HuH-7 (cell line): ENCODE measurements around the gene DPP8.

Experiments used
- DNase-seq: peaks from one replicate; pipeline ENCODE4 v3.0.0; 2011; ENCODE audit warnings: low spot score

The DPP8 gene

DNA sequence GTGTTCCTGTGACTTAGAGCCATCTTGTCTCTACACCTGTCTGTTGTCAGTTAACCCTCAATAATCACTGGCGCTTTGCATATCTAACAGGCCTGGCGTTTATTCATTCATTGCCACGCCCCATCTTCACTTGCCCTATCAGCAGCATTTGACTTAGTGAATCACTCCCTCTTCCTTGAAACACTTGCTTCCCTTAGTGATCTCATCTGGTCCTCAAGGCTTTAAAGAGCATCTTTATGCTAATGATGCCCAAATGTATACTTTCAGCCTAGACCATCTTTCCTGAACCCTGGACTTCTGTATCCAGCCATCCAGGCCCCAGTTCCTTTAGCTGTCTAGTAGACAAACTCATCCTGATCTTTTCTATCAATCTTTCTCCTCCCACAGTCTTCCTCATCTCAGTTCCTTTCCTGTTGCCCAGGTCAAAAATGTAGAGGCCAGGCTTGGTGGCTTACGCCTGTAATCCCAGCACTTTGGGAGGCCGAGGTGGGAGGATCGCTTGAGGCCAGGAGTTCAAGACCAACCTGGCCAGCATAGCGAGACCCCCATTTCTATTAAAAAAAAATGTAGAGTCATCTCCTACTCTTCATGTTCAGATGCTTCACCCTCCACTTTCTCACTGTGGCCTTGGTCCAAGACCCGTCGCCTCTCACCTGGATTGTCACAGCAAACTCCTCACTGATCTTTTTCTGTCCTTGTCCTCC, 93.4 kb downstream of the DPP8 start:
- no peak for DNase-seq

DNA sequence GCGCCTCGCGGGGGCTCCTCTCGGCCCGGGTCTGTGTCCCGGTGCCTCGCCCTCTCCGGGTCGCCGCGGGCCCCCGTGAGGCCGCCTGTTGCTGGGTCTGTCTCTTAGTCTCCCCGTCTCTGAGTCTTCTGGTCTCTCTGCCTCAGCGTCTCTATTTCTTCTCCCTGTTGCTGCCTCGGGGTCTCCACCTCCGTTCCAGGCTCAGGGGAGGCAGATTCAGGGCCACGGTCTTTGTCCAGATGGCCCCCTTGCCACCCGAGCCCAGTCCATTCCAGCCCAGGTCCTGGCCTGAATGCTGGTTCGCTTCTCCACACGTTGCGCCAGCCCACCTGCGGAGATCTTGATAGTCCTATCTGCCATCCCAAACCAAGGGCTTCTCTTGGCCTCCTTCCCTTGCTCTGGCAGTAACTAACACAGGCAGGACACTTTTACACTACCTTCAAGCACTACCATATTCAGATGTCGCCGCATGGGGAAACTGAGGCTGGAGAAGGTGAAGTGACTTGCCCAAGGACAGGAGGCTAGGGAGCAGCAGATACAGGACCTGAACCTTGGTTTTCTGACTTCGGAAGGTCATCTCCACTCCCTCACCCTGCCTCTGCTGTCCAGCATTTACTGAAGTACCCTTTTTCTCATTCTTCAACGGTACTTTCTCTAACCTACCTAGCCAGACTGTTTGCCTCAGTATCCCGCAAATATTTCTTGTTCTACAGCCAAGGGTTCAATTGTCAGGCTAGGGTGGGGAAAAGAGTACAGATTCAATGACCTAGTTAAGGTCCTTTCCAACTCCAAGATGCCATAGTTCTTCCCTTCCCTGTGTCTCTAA, 94.1 kb downstream of the DPP8 start:
- no peak for DNase-seq

DNA sequence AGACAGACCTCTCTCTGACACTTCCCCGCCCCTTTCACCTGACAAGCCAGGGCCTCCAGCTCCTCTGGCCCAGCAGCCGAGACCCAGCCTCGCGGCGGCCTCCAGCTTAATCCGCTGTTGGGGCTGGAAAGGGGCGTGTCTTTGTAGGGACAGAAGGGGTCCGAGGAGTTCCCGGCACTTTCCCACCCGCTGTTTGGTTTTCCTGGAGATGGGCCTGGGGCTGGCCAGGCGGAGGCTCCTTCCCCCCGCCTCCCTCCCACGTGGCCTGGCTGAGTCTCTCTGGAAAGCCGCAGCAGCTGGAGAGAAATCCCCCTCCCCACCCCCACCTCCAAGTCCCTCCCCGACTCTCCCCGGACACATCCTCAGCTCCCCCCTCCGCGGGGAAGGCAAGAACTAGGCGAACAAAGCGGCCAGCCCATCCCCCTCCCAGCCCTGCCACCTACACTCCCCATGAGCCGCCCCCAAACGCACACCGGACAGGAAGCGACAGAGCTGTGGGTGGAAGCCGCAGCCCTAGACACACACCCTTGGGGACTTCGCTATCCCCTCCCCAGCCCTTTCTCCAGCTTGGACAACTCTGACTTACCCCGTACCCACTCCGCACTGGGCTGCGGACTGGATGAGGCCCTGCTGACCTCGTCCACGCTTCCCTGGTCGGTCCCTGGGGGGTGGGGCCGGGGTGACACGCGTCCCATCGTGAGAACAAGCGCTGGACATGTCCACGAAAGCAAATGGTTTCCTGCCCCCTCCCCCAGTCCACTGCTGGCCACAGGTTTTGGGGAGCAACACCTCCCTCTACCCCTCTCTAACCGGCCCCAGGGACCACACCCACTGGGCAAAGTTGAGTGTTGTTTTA, 95.9 kb downstream of the DPP8 start:
- peak; percentile 57 for DNase-seq

DNA sequence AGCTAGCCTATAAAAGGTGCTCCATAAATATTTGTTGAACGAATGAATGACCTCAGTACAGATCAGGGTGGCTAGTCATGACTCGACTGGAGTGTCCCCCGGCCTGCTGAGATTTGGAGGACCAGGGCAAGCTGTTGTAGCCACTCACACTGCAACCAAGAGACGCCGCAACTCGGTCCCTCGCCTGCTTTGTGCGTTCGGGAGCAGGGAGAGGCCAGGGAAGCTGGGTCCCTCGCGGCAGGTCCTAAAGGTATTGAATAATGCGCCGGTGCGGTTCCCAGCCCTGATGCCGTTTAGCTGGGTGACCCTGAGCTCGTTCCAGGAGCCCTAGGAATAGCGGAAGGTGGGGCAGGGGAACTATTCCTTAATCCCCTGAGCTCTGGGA, 96.5 kb downstream of the DPP8 start:
- DNase-seq, result no peak

DNA sequence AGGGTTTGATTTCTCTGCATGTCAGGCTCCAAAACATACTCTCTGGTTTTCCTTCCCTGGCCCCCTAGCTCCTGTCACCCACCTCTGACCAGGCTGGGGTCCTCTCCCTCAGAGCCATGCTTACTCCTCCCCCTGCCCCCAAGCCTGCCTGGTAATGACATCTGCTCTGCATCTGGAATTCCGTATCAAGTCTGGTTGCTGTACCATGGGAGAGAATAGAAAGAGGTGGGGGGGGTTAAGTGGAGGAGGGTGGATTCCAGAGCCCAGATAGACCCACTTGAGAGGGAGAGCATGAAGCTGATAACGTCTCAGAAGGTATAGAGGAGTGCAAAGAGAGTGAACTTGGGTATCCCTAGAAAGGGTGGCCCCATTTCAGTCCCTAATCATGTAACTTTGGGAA, 98.9 kb downstream of the DPP8 start:
- DNase-seq, result no peak

DNA sequence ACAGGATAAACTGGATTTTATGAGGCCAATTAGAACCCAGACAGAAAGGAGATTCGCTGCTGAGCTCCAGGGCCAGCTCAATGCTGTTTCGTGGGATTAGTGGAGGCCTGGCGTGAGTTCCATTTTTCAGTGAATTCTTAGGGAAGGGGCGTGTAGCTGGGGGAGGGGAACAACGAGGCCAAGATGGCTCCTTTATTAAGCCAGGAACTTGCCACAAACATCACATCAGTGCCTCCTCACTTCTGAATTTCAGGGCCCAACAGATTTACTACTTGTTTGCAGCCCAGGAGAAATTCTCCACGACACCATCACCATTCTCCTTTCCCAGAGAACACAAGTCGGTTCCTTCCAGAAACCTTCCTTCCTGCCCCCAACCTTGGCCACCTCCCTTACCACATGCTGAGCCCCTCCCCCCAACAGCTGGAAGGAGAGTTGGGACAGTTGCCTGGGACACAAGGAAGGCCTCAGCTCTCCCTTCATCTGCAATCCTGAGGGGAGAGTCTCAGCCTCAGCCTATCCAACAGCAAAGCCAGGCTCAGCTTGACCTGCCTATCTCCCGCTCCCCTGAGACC, 100.6 kb downstream of the DPP8 start:
- DNase-seq, result no peak

DNA sequence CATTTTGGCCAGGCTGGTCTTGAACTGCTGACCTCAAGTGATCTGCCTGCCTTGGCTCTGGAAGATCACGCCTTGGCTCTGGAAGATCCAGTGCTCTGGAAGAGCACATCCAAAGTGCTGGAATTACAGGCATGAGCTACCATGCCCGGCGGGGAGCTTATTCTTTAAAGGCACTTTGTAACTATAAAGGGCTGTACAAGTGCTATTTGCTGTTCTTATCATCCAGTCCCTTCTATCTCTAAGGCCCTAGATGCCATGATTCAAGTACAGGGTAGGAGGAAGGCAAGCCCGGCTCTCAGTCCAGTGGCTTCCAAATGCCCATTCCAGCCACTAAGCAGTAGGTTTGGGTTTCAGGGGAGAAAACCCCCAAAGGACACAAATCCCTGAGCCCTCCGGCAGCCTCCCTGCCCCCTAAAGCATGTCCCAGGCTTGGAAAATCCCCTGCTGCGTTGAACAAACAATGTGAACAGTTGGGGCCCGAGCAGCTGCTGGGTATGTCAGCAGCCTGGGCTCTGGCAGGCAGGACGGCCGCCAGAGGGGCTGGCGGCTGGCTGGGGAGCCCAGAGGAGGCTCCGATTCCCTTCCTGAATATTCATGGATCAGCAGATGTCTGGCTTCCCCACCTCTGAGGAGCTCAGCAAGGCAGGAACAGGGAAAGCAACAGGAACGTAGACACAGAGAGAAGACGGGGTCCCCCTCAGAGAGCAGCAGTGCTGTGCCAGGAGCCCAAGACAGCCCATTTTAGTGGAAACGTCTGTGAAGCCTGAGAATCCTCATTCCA, 102.5 kb downstream of the DPP8 start:
- peak; percentile 80 for DNase-seq

DNA sequence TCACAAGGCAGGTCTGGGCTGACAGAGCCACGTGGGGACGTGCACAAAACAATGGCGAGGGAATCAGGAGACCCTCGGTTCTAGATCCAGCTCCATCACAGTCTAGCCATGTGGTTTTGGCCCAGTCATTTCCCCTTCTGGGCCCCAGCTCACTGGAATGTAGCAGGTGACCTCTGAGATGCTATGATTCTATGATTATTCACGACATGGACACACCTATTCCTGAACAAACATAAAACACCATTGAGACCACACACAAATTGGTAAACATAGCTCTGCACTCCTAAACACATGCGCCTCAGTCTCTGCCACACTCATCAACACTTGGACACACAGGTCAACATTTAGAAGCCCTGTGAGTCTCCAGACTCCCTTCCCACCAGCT, 103.7 kb downstream of the DPP8 start:
- DNase-seq, result no peak

DNA sequence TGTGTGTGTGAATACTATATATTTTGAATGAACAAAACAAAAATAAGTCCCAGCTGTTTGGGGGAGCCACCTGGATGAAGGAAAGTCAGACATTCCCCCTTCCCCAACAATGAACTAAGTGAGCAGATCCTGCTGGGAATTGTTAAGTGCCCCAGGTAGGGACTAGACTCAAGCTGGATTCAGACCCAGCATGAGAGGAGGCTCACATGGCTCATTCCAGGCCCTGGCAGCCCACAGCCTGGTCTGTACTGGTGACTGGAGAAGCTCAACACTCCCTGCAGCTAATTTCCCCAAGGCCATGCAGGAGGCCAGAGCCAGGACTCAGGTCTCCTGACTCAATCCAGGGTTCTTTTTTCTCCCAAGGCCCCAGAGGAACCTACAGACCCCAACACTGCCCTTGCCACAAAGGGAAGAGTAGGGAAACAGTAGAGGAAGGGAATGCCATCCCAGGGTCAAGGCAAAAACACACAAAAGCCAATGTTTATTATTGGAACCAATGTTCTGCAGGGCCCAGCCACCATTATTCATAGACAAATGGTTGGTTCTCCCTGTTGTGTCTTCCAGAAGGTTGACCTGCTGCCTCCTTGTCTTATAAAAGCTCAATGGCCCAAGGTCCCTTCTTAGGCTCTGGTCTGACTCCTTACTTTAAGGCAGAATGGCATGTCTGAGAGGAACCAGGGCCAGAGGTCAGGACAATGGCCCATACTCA, 104.3 kb downstream of the DPP8 start:
- no peak for DNase-seq

DNA sequence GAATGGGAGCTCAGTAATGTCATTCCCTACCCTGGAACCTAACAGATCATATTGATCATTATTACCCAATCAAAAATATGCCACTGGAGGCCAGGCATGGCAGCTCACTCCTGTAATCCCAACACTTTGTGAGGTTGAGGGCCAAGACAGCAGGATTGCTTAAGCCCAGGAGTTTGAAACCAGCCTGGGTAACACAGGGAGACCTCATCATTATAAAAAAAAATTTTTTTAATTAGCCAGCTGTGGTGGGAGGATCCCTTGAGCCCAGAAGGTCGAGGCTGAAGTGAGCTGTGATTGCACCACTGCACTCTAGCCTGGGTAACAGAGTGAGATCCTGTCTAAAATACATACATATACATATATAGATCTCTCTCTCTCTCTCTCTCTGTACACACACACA, 104.9 kb downstream of the DPP8 start:
- no peak for DNase-seq

DNA sequence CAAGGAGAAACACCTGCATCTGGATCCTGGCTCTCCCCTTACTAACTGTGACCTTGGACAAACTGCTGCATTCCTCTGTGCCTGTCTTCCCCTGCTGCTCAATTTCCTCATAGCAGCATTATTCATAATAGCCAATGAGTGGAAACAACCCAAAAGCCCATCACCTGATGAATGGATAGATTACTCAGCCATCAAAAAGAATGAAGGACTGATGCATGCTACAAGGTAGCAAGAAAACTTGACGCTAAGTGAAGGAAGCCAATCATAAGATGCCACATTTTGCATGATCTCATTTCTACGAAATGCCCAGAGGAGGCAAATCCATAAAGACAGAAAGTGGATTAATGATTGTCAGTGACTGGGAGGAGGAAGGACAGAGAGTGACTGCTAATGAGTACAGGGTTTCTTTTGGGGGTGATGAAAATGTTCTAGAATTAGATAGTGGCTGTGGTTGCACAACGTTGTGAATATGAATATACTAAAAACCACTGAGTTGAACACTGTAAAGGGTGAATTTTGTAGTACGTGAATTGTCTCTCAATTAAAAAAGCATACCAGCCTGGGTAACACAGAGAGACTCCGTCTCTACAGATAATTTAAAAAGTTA, 105.9 kb downstream of the DPP8 start:
- no peak for DNase-seq

DNA sequence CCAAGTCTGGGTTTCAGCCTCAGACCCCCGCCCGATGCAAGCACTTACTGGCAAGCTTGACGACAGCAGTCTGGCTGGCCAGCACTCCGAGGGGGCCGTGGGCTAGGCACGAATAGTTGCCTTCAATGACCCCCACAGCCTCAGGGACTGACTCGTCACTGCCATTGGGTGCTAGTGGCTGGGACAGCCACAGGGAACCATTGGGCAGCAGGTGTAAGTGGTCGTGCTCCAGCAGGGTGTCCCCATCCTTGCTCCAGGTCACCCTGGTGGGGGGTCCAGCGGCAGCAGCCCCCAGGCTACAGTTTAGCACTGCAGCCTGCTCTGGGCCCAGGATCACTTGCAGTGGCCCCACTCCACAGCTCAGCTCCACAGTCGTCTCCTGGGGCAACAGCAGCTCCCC, 106.5 kb downstream of the DPP8 start:
- no peak for DNase-seq

DNA sequence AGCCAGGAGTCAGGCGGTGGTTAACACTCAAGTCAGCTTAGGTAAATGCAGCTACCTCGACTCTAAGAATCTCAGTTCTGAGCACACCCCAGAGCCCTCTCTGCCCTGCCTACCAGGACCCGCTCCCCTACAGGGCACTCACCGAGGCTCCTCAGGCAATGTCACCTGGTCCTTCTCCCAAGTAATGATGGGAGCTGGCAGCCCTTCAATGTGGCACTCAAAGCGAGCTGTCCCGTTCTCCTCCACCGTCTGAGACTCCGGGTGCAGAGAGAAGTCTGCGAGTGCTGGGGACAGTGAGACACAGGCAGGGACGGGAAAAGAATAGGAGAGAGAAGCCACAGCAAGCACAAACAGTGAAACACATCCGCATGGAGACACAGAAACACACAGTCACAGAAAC, 107.5 kb downstream of the DPP8 start:
- DNase-seq, result no peak

DNA sequence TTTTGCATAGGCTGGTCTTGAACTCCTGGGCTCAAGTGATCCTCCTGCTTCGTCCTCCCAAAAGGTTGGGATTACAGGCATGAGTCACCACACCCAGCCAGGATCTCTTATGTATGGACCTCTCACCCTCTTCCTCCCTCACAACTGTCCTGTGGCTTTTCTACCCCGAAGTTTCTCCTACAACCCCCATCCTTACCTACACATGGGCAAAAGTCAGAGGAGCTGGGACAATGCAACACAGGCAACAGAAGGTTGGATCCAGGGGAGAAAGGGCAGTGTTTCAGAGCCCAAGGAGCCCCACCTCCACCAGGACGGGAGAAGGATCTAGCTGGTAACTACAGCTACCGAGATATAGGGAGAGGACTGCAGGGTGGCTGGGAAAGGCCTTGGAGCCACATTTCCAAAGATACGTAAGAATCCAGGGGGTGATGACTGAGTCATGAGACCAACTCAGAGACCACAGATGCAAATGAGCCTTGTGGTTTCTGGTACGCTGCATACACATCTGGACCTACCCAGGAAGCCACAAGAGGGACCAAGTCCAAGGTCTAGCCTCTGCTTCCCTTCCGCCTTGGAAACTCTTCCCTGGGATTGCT, 108.4 kb downstream of the DPP8 start:
- no peak for DNase-seq

DNA sequence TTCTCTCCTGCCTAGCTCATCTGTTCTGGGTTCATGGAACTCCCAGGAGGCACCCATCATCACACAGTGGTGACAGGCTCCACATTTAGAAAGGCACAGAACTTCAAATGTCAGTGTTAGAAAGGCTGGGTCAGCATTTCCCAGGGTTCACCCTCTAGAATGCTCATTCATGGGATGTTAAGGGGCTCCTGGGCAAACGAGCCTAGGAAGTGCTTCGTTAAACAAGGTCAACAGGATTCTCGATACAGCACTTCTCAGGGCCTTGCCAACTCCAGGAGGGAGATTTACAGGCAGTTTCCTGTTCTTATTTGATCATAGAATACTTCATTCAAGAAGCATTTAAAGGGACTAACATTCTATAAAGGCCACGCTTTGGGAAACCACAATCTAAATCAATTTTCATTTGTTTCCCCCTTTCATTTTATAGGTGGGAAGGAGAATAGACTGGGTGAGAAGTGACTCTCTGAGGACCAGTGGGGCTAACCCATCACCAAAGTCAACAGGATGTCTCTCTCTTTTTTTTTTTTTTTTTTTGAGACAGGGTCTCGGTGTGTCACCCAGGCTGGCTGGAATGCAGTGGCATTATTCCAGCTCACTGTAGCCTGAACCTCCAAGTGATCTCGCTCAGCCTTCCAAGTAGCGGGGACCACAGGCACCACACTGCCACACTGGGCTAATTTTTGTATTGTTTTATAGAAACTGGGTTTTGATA, 109.0 kb downstream of the DPP8 start:
- no peak for DNase-seq

DNA sequence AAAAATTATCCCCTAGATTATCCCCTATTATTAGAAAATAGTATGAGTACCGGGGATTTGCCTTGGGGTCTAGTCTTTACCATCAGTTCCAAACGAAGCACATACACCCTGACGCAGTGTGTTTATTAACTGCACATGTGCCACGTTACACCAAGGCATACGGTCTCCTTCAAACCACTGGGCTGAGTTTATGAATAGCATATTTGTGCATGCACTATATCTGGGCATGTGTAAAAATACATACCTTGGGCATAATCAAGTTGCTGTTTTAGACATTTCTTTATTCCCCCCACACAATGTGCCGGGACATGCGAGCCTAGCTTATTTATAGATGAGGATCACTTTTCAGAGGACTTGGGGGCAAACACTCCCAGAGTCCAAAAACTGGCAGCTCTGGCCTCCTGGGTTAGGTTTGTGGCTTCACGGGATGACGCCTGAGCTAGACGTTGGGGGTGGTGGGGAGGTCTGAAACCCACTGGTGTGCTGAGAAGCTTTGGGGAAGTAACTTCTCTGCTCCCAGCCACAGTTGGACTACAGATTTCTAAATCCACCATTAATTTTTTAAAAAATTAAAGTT, 111.0 kb downstream of the DPP8 start:
- DNase-seq, result no peak

DNA sequence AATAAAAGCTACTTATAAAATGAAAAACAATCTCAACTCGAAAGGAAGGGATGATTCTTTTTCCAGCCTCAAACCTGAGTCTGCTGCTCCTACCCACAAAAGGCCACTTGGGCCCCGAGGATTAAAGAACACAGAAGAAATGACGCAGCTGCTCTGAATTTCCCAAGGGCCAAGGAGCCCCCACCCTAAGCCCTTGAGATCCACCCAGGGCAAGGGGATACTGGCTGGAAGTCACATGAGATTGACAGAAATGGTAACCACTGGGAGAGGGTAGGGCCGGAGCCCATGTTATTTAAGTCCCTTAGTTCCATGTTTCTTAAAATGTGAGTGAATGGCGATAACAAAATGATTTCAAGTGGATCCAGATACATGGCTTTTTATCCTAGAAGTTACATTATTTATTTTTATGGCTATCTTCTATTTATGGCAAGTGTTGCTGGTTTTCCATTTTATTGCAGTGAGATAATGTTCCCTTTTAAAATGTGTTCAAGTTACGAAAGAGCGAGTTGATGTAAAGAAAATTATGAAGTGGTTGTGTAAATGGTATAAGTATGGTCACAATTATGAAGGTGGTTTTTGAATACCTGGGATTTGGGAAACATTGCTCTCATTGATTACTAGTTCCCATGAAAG, 111.6 kb downstream of the DPP8 start:
- no peak for DNase-seq

DNA sequence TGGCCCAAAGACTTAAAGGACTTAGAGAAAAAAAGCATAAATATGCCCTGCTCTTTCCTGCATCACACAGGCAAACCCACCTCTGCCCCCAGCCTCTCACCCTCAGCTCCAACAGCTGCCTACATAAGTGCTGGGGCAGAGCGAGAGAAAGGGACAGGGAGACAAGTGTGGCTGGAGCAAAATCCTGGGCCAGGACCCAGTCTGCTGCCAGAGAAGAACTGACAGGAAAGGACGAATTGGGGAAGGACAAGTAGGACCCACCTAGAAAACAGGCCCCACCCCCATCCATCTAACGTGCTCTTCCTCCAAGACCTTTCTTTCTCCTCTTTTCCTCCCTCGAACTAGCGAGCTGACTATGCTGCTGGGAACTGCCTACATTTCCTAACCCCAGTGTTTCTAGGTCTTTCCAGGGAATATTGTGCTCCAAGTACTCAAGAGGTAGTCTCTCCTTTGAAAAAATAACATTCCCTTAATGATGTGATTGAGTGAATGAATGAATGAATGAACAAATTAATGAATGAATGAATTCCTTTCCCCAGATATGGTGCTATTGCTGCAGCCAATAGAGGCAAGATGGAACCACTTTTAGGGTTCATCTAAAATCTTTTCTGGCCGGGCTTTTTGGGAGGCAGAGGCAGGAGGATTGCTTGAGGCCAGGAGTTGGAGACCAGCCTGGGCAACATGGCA, 113.2 kb downstream of the DPP8 start:
- no peak for DNase-seq
